OCI-LY3 (cell line): ENCODE data around the gene CXorf38.
"Not testable (repeated sequence)": the region's sequence is repeated elsewhere in the genome, so short reads cannot be mapped to it uniquely, and the experiment has no call there.

Experiments used
- CTCF ChIP-seq: fragments of 200-600, 300-600 bp; sonication (generic); IDR thresholded peaks from 2 replicates; pipeline ENCODE4 v1.5.1; 2014; ENCODE audit warnings: antibody characterized with exemption, low read length, low read depth
- EZH2phosphoT487 ChIP-seq: fragments of 200-600 bp; shearing (Covaris generic); IDR thresholded peaks from 2 replicates; pipeline ENCODE4 v1.6.1; 2018; ENCODE audit warnings: antibody characterized with exemption, mixed run types, low read depth

DNA sequence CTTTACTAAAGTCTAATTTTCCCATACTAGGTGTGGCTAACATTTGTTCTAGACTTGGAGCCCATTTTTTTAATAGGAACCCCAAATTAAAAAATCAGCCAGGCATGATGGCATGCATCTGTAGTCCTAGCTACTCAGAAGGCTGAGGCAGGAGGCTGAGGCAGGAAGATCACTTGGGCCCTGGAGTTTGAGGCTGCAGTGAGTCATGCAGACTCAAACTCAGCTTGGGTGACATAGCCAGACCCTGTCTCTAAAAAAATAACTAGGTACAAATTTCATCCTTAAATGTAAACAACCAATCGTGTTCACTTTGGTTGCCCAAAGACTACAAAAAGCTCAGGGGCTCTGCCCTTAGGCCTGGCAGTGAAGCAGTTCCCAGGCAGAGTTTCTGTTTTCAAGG, 59.7 kb downstream of the CXorf38 start:
- TF ChIP-seq CTCF, EZH2phosphoT487: not testable (repeated sequence)
